HFF-Myc (cell line): ENCODE results near the gene SPINT3.

Experiments
- DNase-seq: peaks from one replicate; pipeline ENCODE4 v3.0.0-alpha.2; 2011; ENCODE audit warnings: low read depth; ENCODE audit errors: extremely low read depth
- H3K4me3 ChIP-seq: replicated peaks from 2 replicates; pipeline ENCODE4 v1.5.1; 2011; ENCODE audit warnings: low read depth, mild to moderate bottlenecking, control low read depth, low read length
- CTCF ChIP-seq: IDR thresholded peaks from 2 replicates; pipeline ENCODE4 v1.5.1; 2012; ENCODE audit warnings: mild to moderate bottlenecking, low read depth, low read length, control low read depth; ENCODE audit errors: missing control alignments

SPINT3 gene

GRCh38 chr20:45523821-45524220 is 8.4 kb upstream of the SPINT3 start:
- no peak for TF ChIP-seq CTCF
- DNase-seq, result no peak
- H3K4me3 ChIP-seq, result no peak overlapping the region

GRCh38 chr20:45518282-45518681 is 2.9 kb upstream of the SPINT3 start:
- DNase-seq, result no peak
- no peak for TF ChIP-seq CTCF

GRCh38 chr20:45510242-45510862 is 5.1 kb downstream of the SPINT3 start:
- DNase-seq, result no peak
- TF ChIP-seq CTCF, result no peak
- no peak overlapping the region for H3K4me3 ChIP-seq

More at GRCh38 chr20:45518282-45518681, 2.9 kb upstream of the SPINT3 start:
- H3K4me3 ChIP-seq, result no peak overlapping the region

GRCh38 chr20:45509091-45509490 is 6.3 kb downstream of the SPINT3 start:
- no peak overlapping the region for H3K4me3 ChIP-seq
- no peak for DNase-seq
- no peak for TF ChIP-seq CTCF

GRCh38 chr20:45508068-45508886 is 7.1 kb downstream of the SPINT3 start:
- DNase-seq, result no peak
- no peak overlapping the region for H3K4me3 ChIP-seq
- no peak for TF ChIP-seq CTCF

- no peak for DNase-seq
- no peak overlapping the region for H3K4me3 ChIP-seq
- TF ChIP-seq CTCF, result no peak
Measured at GRCh38 chr20:45507011-45507820, 8.2 kb downstream of the SPINT3 start.
